ENCODE measurements around the gene NSFL1C.

- TF ChIP-seq CTCF (conservative IDR thresholded peaks at IDR 0.05; ENCODE audit: low read depth, low read length) (no peak), MAZ (IDR thresholded peaks at IDR 0.05; ENCODE audit: borderline replicate concordance, low read depth, low read length) (no peak), POLR2A (IDR thresholded peaks at IDR 0.05; ENCODE audit: low read depth, low read length) (no peak), SMC3 (IDR thresholded peaks at IDR 0.05; ENCODE audit: low read depth, low read length) (no peak), MXI1 (IDR thresholded peaks at IDR 0.05; ENCODE audit: borderline replicate concordance, low read depth, low read length) (no peak), BHLHE40 (IDR thresholded peaks at IDR 0.05; ENCODE audit: low read depth, low read length) (no peak), CEBPB (IDR thresholded peaks at IDR 0.05; ENCODE audit: low read depth, low read length) (no peak), RFX5 (IDR thresholded peaks at IDR 0.05; ENCODE audit: low read depth, low read length) (no peak)
Observed at GRCh38 chr20:1486566-1486965, 19.9 kb upstream of the NSFL1C start.
